AG09319 (cell line): ENCODE measurements around the gene ADK.
"Not testable (repeated sequence)": the region's sequence is repeated elsewhere in the genome, so short reads cannot be mapped to it uniquely, and the experiment has no call there.

Source experiments
- DNase-seq: peaks from one replicate; pipeline ENCODE4 v3.0.0-alpha.2; 2010; ENCODE audit warnings: low read depth; ENCODE audit errors: extremely low read depth
- CTCF ChIP-seq: IDR thresholded peaks from 2 replicates; pipeline ENCODE4 v1.5.1; 2011; ENCODE audit warnings: low read depth, mild to moderate bottlenecking, inconsistent platforms, low read length, moderate library complexity

Gene ADK

GRCh38 chr10:74510594-74510993, 359.6 kb downstream of the ADK start:
- TF ChIP-seq CTCF = no peak

GRCh38 chr10:74511051-74511450, 360.0 kb downstream of the ADK start:
- DNase-seq = no peak
- no peak for TF ChIP-seq CTCF

More at GRCh38 chr10:74510594-74510993, 359.6 kb downstream of the ADK start:
- no peak for DNase-seq

- no peak for TF ChIP-seq CTCF
- no peak for DNase-seq
Measured at GRCh38 chr10:74514322-74514721, 363.3 kb downstream of the ADK start.

GRCh38 chr10:74518061-74518460, 367.0 kb downstream of the ADK start:
- no peak for DNase-seq
- TF ChIP-seq CTCF = no peak

- no peak for TF ChIP-seq CTCF
- DNase-seq = no peak
Measured at GRCh38 chr10:74521526-74521925, 370.5 kb downstream of the ADK start.

GRCh38 chr10:74523199-74523598, 372.2 kb downstream of the ADK start:
- DNase-seq = no peak
- TF ChIP-seq CTCF = no peak

GRCh38 chr10:74525885-74526284, 374.9 kb downstream of the ADK start:
- TF ChIP-seq CTCF = no peak
- no peak for DNase-seq

GRCh38 chr10:74527611-74528010, 376.6 kb downstream of the ADK start:
- not testable (repeated sequence) for DNase-seq
